ENCODE data around the gene PRKAG2.

PRKAG2 gene

DNA sequence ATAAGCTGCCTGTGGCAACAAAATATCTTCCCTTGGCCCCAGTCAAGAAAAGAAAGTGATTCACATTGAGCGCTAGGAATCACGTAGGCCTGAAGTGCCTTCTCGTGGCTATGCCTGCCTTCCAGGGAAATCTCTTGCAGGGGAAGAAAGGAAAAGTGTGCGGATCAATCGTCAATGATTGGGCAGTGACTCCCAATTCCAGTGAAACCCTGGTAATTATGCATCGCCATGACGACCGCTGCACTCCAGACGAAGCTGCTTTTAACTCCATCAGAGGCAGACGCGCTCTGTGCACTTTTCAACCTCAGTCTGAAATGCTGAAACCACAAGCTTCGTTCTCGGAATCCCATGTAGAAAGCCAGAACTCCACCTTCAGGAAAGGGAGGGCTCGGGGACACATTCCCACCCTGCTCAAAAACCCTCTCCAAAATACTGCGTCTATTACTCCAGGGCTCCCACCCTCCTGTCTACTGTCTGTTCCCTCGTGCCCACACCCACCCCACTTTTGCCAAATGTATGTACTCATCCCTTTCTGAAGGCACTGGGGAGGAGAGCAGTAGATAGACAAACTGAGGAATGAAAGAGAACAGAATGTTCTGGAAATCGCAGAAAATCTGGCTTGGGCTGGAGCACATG, 24.2 kb upstream of the PRKAG2 start:
- DNase-seq (ENCODE audit: low read depth in 2 of 2): no peak

- no peak for DNase-seq (ENCODE audit: low read depth in 2 of 2)
Observed at GRCh38 chr7:151900591-151900985, 23.7 kb upstream of the PRKAG2 start.

- no peak for DNase-seq (ENCODE audit: low read depth in 2 of 2)
Observed at GRCh38 chr7:151899513-151900360, 22.8 kb upstream of the PRKAG2 start.

GRCh38 chr7:151897951-151898686, 21.2 kb upstream of the PRKAG2 start:
- DNase-seq (ENCODE audit: low read depth in 2 of 2): no peak

- DNase-seq (ENCODE audit: low read depth in 2 of 2): no peak
Observed at GRCh38 chr7:151897161-151897731, 20.3 kb upstream of the PRKAG2 start.

DNA sequence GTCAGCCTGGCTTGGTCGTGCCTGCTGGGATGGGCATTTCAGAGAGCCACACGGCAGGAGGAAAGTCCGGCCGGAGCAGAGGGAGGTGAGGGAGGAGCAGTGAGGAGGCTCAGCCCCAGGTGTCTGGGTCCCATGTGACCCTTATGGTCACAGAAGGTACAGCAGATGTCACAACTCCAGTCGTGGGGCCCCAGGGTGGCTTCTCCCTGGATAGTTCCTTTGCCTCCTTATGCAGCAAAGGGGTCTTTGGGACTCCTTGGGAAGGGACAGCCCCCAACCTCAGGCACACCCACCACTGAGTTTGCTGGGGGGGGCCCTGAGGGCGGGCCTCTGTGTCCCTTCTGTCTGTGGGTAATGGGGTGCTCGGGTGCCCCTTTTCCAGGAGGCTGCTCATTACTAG, 19.6 kb upstream of the PRKAG2 start:
- no peak for DNase-seq (ENCODE audit: low read depth in 2 of 2)

- DNase-seq (ENCODE audit: low read depth in 2 of 2): no peak
Observed at GRCh38 chr7:151896086-151896485, 19.2 kb upstream of the PRKAG2 start.

GRCh38 chr7:151895631-151896031, 18.7 kb upstream of the PRKAG2 start:
- DNase-seq (ENCODE audit: low read depth in 2 of 2): no peak

DNA sequence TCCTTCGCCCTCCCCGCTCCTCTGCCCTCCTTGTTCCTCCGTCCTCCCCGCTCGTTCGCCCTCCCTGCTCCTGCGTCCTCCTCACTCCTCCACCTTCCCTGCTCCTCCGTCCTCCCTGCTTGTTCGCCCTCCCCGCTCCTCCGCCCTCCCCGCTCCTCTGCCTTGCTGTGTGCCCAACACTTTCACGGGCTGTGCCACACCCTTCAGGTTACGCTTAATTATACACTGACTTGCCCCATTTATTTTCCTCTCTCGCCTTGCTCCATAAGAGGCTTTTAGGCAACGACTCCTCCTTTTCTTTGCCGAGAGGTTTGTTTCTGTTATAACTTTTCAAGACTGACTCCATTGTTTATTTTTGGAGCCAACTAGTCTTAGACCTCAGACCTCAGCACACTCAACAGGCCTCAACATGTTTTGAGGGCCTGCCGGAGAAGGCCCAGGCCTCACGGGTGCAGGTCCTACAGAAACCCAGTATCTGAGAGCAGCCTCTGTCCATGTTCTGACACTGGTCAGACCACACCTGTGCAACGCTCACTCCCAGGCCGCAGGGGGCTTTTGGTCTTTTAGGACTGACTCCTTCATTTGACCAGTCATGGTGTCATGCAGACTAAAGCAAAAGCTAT, 18.2 kb upstream of the PRKAG2 start:
- no peak for DNase-seq (ENCODE audit: low read depth in 2 of 2)

DNA sequence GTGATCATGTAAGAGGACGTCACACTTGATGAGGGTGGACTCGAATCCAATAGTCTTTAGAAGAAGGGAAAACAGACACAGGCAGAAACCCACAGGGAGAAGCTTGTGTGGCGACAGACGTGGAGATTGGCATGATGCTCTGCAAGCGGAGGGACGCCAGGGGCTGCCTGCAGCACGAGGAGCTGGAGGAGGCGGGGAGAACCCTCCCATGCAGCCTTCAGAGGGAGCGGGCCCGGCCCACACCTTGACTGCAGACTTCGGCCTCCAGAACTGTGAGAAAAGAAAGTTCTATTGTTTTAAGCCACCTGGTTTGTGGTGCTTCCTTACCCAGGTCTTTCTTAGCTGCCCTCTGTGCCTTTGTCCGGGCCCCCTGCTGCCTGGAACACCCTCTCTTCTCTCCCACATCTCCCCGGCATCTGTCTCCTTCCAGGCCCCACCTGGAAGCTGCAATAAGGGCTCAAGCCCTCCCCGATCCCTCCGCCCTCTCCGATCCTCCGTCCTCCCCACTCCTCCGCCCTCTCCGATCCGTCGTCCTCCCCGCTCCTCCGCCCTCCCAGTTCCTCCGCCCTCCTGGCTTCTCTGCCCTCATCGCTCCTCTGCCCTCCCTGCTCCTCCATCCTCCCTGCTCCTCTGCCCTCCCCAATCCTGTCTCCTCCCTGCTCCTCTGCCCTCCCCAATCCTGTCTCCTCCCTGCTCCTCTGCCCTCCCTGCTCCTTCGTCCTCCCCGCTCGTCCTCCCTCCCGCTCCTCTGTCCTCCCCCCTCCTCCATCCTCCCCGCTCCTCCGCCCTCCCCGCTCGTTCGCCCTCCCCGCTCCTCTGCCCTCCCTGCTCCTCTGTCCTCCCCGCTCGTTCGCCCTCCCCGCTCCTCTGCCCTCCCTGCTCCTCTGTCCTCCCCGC, 17.4 kb upstream of the PRKAG2 start:
- no peak for DNase-seq (ENCODE audit: low read depth in 2 of 2)

DNA sequence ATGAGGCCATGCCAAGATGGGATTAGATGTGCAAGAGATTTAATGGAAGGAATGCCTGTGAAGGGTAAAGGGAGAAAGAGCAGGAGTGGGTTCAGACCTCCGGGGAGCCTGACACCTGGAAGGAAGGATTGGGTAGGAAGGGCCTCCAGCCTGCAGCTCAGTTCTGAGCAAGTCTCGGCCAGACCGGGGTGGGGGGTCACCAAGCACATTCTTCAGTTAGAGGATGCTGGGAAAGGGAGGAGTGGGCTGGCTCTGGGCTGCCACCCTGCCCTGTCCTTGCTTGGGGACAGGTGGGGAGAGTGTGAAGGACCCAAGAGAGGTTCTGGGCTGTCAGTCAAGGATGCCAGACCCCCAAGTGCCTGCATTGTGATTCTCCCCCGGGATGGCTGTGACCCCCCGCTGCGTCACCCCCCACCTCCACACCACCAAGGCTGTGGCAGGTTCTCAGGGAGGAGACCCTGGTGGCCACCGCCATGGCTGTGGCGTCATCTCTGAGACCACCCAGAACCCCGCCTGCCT, 16.5 kb upstream of the PRKAG2 start:
- DNase-seq (ENCODE audit: low read depth in 2 of 2): no peak

- no peak for DNase-seq (ENCODE audit: low read depth in 2 of 2)
Observed at GRCh38 chr7:151891753-151892152, 14.8 kb upstream of the PRKAG2 start.

- DNase-seq (ENCODE audit: low read depth in 2 of 2): no peak
Observed at GRCh38 chr7:151891182-151891581, 14.3 kb upstream of the PRKAG2 start.

DNA sequence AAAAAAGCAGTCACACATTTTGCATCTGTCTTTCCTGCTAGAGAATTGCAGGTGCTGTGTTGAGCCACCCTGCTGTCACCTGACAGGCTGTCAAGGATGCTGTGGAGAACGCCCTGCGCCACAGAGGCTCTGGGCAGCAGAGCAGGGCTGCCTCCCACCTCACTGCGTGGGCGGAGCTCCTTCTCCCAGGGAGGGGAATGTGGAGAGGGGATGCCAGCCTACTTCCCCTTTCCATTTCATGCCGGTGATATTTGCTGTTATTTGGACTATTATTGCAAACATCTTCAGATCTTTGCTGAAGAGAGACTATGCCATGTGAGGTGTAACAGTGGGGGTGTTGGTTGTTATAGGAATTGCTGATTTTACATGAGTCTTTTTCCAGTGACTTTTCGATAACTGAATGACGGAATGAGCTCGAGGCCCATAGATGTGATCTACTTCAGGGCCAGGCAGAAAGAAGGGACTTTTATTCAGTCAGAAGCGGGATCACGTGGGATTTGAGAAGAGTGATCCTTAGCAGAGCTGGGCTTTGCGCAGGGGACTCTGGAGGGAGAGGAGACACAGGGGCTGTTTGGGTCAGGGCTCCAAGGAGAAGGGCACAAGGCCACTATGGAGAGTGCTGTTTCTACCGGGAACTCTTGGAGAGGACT, 13.6 kb upstream of the PRKAG2 start:
- DNase-seq (ENCODE audit: low read depth in 2 of 2): no peak

DNA sequence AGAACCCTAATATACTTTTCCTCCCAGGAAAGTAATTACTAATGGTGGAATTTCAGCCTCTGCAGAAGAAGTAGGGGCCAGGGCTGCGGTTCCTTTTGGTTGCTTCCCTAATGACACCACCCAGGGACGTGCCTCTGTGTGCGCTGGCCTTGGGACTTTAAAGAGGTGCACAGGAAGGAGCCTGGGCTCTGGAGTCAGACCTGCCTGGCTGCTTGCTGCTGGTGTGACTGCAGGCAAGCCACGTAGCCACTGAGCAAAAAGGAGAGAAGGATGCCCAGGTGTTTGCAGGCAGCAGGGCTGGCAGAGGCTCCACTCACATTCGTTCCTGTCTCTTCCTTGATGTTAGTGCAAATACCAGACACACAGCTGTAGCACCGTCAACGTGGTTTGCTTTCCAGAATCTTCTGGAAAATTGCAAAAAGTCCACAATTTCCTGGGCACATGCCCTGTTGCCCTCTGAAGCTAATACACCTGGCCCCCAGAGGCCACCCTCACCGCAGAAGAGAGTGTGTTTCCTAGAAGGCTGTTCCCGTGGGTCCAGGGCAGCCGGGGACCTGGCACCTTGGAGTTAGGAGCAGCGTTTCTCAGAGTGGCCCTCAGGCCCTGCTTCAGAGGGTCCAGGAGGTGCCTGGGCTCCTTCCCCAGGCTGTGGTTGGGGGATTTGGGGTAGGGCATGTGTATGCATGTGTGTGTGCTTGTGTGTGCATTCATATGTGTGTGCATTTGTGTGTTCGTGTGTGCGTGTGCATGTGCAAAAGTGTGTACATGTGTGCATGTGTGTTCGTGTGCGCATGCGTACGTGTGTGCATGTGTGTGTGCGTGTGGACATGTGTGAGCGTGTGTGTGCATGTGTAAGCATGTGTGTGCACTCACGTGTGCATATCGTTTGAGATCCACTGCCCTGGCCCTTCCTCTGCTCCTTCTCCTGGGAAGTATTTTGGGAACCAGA, 12.8 kb upstream of the PRKAG2 start:
- DNase-seq (ENCODE audit: low read depth in 2 of 2): no peak

- no peak for DNase-seq (ENCODE audit: low read depth in 2 of 2)
Observed at GRCh38 chr7:151888079-151889067, 11.5 kb upstream of the PRKAG2 start.

DNA sequence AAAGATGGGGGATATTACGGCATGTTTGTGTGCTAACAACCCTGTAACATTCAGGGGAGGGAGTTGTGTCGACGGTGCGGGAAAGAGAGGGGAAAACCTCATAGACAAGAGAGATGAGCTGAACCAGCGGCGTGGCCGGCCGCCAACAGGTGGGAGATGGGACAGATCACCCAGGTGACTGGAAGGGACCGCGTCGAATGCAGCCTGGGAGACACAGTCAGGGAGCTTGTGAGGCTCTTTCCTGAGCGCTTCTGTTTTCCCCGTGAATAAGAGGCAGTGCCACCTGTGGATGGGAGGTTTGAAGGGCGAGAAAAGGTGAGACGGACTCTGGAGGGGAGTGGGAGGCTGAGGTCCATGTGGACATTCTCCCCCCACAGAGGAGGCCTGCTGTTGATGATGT, 9.9 kb upstream of the PRKAG2 start:
- no peak for DNase-seq (ENCODE audit: low read depth in 2 of 2)

DNA sequence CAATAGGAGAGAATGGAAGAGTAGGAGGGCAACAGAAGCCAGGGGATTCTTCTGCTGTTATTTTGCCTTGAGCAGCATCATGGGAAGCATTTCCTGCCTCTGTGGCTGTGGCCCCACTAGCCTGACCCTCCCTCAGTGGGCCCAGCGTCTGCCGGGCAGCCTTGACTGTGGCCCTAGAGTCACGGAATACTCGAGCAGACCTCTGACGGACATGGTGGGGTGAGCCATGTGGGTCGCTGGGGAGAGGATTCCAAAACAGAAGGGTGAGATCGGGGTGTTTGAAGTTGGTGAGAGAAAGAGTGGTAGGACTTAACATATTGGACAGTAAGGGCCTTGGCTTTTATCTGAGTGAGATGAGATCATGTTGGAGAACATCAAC, 8.3 kb upstream of the PRKAG2 start:
- no peak for DNase-seq (ENCODE audit: low read depth in 2 of 2)

All from activated CD4-positive, alpha-beta T cell treated with anti-CD3 and anti-CD28 coated beads for 24 hours (primary cell).